ENCODE data around the gene POLR2I. TPM values are rescaled to one million over a fixed set of nuclear protein-coding genes. Genes with fewer than 3 reads are reported as not detected.

Gene POLR2I
- total and polyA plus RNA-seq, 3 donors from 2014 or later = 106 to 307 (median 116) TPM

GRCh38 chr19:36081894-36082293, 32.8 kb downstream of the POLR2I start:
- no peaks in the 10 kb centered on the region for H3K27me3 ChIP-seq
- no peaks in the 10 kb centered on the region for H3K9me3 ChIP-seq
- peaks cover 4% of the 10 kb centered on the region for H3K36me3 ChIP-seq (ENCODE audit: low read depth, missing control alignments)
- intact Hi-C loops (cut with DNase I; ENCODE audit: low total_unique reads) = no loop called here
- no peak overlapping the region for H3K27ac ChIP-seq
- WGBS, 2 donors = 91 to 93% methylated on average over 7 of the region's 7 CpGs
- no peak for DNase-seq
- H3K4me1 ChIP-seq = no peaks in the 10 kb centered on the region
- H3K4me3 ChIP-seq = no peak overlapping the region
- TF ChIP-seq POLR2A (IDR thresholded peaks at IDR 0.05) (no peak), CTCF (IDR thresholded peaks at IDR 0.05) (no peak)

GRCh38 chr19:36081385-36081784, 33.3 kb downstream of the POLR2I start:
- TF ChIP-seq POLR2A (IDR thresholded peaks at IDR 0.05) (no peak), CTCF (IDR thresholded peaks at IDR 0.05) (no peak)
- DNase-seq = no peak

GRCh38 chr19:36079389-36079945, 35.2 kb downstream of the POLR2I start:
- Histone ChIP-seq H3K9me3 (no peaks in the 10 kb centered on the region), H3K4me1 (no peaks in the 10 kb centered on the region), H3K27me3 (no peaks in the 10 kb centered on the region), H3K4me3 (no peak overlapping the region), H3K27ac (no peak overlapping the region), H3K36me3 (ENCODE audit: low read depth, missing control alignments) (peaks cover 4% of the 10 kb centered on the region)
- no peak for TF ChIP-seq POLR2A (IDR thresholded peaks at IDR 0.05)
- TF ChIP-seq CTCF (IDR thresholded peaks at IDR 0.05) = no peak
- 75 to 84% methylated on average over 3 of the region's 3 CpGs for WGBS, 2 donors
- intact Hi-C loops (cut with DNase I; ENCODE audit: low total_unique reads) = no loop called here
- no peak for DNase-seq

More at GRCh38 chr19:36081385-36081784, 33.3 kb downstream of the POLR2I start:
- Histone ChIP-seq H3K36me3 (ENCODE audit: low read depth, missing control alignments) (peaks cover 4% of the 10 kb centered on the region), H3K27me3 (no peaks in the 10 kb centered on the region), H3K4me3 (no peak overlapping the region), H3K4me1 (no peaks in the 10 kb centered on the region), H3K27ac (no peak overlapping the region), H3K9me3 (no peaks in the 10 kb centered on the region)
- 71 to 74% methylated on average over 3 of the region's 3 CpGs for WGBS, 2 donors
- intact Hi-C loops (cut with DNase I; ENCODE audit: low total_unique reads) = no loop called here

- no peaks in the 10 kb centered on the region for H3K36me3 ChIP-seq (ENCODE audit: low read depth, missing control alignments)
- no peak overlapping the region for H3K27ac ChIP-seq
- no peak for TF ChIP-seq CTCF (IDR thresholded peaks at IDR 0.05)
- no peak for TF ChIP-seq POLR2A (IDR thresholded peaks at IDR 0.05)
- 85 to 94% methylated on average over 8 to 10 of the region's 10 CpGs for WGBS, 2 donors
- H3K9me3 ChIP-seq = no peaks in the 10 kb centered on the region
- H3K4me3 ChIP-seq = no peak overlapping the region
- DNase-seq = no peak
- no peaks in the 10 kb centered on the region for H3K4me1 ChIP-seq
- H3K27me3 ChIP-seq = no peaks in the 10 kb centered on the region
- intact Hi-C loops (cut with DNase I; ENCODE audit: low total_unique reads) = no loop called here
Measured at GRCh38 chr19:36073121-36073876, 41.4 kb downstream of the POLR2I start.

Data from testis (tissue), 3 donors.